Heart left ventricle (tissue), 13 donors: ENCODE data around the gene CFAP97D2.

ENCODE experiments used
- POLR2A ChIP-seq, 2 donors: fragments of 450-650 bp; IDR thresholded peaks; one replicate each; pipeline ENCODE4 v1.6.1; 2017; ENCODE audit warnings: antibody characterized with exemption in 2 of 2, mild to moderate bottlenecking in 2 of 2, moderate library complexity in 2 of 2
- TF ChIP-seq, protein P1 (sequence below), 12 donors: fragments of 200-600 bp; sonication (generic) in 4 of 12; IDR thresholded peaks; one replicate each; pipeline versions ENCODE4 v1.5.0 to v1.8.0; 2018 to 2022; ENCODE audit warnings: antibody characterized with exemption in 12 of 12, mild to moderate bottlenecking in 5 of 12
- donor health status: ischemic (EF 13 %, LVEDD 7.1; RV severe dilation, severe dysfunction).
- donor health status: DM: no; HTN: yes; CAD: no.
- donor health status: DM: no; HTN: no; CAD: no.
- donor health status: ischemic (EF 25% LVEDD 6.9; RV normal size, moderate dysfunction).
- donor health status: ischemic (EF 25% LVEDD 5.7; RV mildly dilated, moderate dysfunction).
- donor health status: ischemic (EF 35%, LVEDD 5.7; RV mildly dilated, moderate dysfunction).
- donor health status: nonischemic (EF 11% LVEDD 7.7; RV severe dilation, severe dysfunction).
- donor health status: DM: yes; HTN: yes; CAD: no.
- donor health status: PGD.
- donor health status: ischemic (EF 29% LVEDD 5.4; RV normal size, mild dysfunction).
- donor health status: nonischemic (EF 23%, LVEDD 6.1; RV moderate dilation, normal function).

DNA sequence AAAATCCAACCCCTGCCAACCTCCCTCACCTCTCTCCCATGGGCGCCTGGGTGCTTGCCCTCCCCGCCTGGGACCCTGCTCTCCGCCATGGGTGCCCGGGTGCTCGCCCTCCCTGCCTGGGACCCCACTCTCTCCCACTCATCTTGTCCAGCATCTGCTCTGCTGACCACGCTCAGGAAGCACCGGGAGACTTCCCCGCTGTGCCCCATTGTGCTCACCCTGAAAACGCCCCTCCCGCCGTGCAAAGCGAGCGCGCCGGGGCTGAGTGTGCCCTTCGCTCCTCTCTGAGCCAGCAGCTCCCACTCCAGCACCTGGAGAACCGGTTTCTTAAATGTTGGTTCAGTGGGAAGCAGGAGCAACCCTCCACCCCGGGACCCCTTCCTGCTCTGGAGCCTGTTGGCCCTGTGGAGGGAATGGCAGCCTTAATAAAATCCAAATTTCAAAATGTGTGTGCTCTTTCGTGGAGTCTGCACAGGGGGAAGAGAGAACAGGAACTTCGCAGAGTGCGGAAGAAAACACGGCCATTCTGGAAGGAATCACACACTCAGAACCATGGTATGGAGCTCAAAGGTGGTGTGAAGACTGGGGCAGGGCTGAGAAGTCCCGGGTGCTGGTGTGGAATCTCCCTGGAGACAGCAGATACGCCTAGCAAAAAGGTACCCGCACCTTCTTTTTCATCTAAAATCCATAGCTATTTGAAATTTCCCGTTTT, 32.5 kb downstream of the CFAP97D2 start:
- TF ChIP-seq, protein P1, sequence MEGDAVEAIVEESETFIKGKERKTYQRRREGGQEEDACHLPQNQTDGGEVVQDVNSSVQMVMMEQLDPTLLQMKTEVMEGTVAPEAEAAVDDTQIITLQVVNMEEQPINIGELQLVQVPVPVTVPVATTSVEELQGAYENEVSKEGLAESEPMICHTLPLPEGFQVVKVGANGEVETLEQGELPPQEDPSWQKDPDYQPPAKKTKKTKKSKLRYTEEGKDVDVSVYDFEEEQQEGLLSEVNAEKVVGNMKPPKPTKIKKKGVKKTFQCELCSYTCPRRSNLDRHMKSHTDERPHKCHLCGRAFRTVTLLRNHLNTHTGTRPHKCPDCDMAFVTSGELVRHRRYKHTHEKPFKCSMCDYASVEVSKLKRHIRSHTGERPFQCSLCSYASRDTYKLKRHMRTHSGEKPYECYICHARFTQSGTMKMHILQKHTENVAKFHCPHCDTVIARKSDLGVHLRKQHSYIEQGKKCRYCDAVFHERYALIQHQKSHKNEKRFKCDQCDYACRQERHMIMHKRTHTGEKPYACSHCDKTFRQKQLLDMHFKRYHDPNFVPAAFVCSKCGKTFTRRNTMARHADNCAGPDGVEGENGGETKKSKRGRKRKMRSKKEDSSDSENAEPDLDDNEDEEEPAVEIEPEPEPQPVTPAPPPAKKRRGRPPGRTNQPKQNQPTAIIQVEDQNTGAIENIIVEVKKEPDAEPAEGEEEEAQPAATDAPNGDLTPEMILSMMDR (IDR thresholded peaks at IDR 0.05), result no peak
- TF ChIP-seq POLR2A (IDR thresholded peaks at IDR 0.05), result no peak
